Endothelial cell of umbilical vein (primary cell): ENCODE measurements around the gene VIPR2. TPM values are rescaled to one million over a fixed set of nuclear protein-coding genes. Genes with fewer than 3 reads are reported as not detected.

Source experiments
- BruUV-seq: library from RNA; stranded (reverse); fragments of 400-500 nt; replicated peaks from 2 replicates; lab custom pipeline; 2021; lab: Mats Ljungman, UMichigan
- CTCF ChIA-PET: fragments of 300-600, 350-600 bp; sonication (Branson Sonifier 250); formaldehyde crosslinking; loops from one replicate; lab custom pipeline; 2021; ENCODE audit warnings: antibody characterized with exemption, inconsistent platforms; lab: Charles Lee
- POLR2A ChIA-PET: fragments of 300-600, 350-600 bp; sonication (Branson Sonifier 250); formaldehyde crosslinking; loops from one replicate; lab custom pipeline; 2021; ENCODE audit warnings: antibody characterized with exemption, inconsistent platforms; lab: Charles Lee
- DNase-seq: peaks from one replicate; pipeline ENCODE4 v3.0.0-alpha.2; 2011; ENCODE audit warnings: low read depth, low spot score
- FAIRE-seq: peaks from 2 replicates; lab custom pipeline; 2011; peaks lifted over from hg19 to GRCh38; lab: Jason Lieb, UNC
- H2AFZ ChIP-seq: 2 replicates; pipeline ENCODE4 v1.6.0; 2012; ENCODE audit warnings: low read depth, low read length, control low read depth, inconsistent platforms
- H3K27ac ChIP-seq: 2 replicates; pipeline ENCODE4 v1.5.1; 2011; ENCODE audit warnings: low read depth, mild to moderate bottlenecking, control low read depth, low read length, moderate library complexity; ENCODE audit not compliant: insufficient read depth
- H3K27me3 ChIP-seq, 2 experiments: 2 replicates each; pipeline versions ENCODE4 v1.6.0 to v1.6.1; 2011; ENCODE audit warnings: low read length in 2 of 2, mixed read lengths in 1 of 2; ENCODE audit not compliant: control insufficient read depth in 2 of 2, insufficient read depth in 2 of 2
- H3K36me3 ChIP-seq, 2 experiments: 2 replicates in 1 of 2; 3 replicates in 1 of 2; pipeline ENCODE4 v1.5.1; 2011; ENCODE audit warnings: low read length in 2 of 2, mild to moderate bottlenecking in 1 of 2, moderate library complexity in 1 of 2; ENCODE audit not compliant: control insufficient read depth in 2 of 2, insufficient read depth in 2 of 2; ENCODE audit errors: extremely low read depth in 1 of 2
- H3K4me1 ChIP-seq: 3 replicates; pipeline ENCODE4 v1.5.1; 2011; ENCODE audit warnings: mild to moderate bottlenecking, low read length; ENCODE audit not compliant: control insufficient read depth, insufficient read depth; ENCODE audit errors: extremely low read depth
- H3K4me2 ChIP-seq: 2 replicates; pipeline ENCODE4 v1.6.1; 2011; ENCODE audit warnings: low read length, control low read depth, mixed read lengths; ENCODE audit not compliant: insufficient read depth
- H3K4me3 ChIP-seq, 3 experiments: fragments of 200-600 bp in 1 of 3; sonication (generic), shearing (Covaris generic) in 1 of 3; replicated peaks in 1 of 3; 2 replicates each; pipeline ENCODE4 v1.5.1; 2011 to 2016; ENCODE audit warnings: control low read depth in 3 of 3, low read length in 3 of 3, mild to moderate bottlenecking in 2 of 3, inconsistent platforms in 1 of 3, low read depth in 1 of 3, moderate library complexity in 1 of 3; ENCODE audit not compliant: insufficient read depth in 1 of 3
- H3K79me2 ChIP-seq: 2 replicates; pipeline ENCODE4 v1.6.0; 2012; ENCODE audit warnings: low read length, inconsistent platforms; ENCODE audit not compliant: control insufficient read depth, insufficient read depth
- H3K9ac ChIP-seq: replicated peaks from 2 replicates; pipeline ENCODE3; 2011; ENCODE audit warnings: low read length, control low read depth; ENCODE audit not compliant: insufficient read depth; ENCODE audit errors: extremely low read depth
- H3K9me1 ChIP-seq: replicated peaks from 3 replicates; pipeline ENCODE4 v1.6.0; 2011; ENCODE audit warnings: mild to moderate bottlenecking, low read length; ENCODE audit not compliant: control insufficient read depth, insufficient read depth; ENCODE audit errors: extremely low read depth
- H3K9me3 ChIP-seq: replicated peaks from 2 replicates; pipeline ENCODE4 v1.5.1; 2012; ENCODE audit warnings: low read length, inconsistent platforms; ENCODE audit not compliant: control insufficient read depth, insufficient read depth
- H4K20me1 ChIP-seq: replicated peaks from 2 replicates; pipeline ENCODE3; 2011; ENCODE audit warnings: mild to moderate bottlenecking, low read length; ENCODE audit not compliant: control insufficient read depth, insufficient read depth; ENCODE audit errors: extremely low read depth
- CTCF ChIP-seq, 2 donors: IDR thresholded peaks; 1 replicate in 1 of 2; 2 replicates in 1 of 2; pipeline ENCODE4 v1.5.1; 2011; ENCODE audit warnings: low read length in 2 of 2, mild to moderate bottlenecking in 2 of 2, moderate library complexity in 2 of 2, control low read depth in 1 of 2, inconsistent platforms in 1 of 2, low read depth in 1 of 2; ENCODE audit not compliant: insufficient read depth in 1 of 2; ENCODE audit errors: extremely low read depth in 1 of 2
- EZH2 ChIP-seq: IDR thresholded peaks from 2 replicates; pipeline ENCODE4 v1.6.1; 2012; ENCODE audit warnings: borderline replicate concordance, low read depth, mild to moderate bottlenecking, moderate library complexity, low read length, inconsistent platforms; ENCODE audit not compliant: severe bottlenecking
- FOS ChIP-seq: IDR thresholded peaks from 2 replicates; pipeline ENCODE4 v1.6.1; 2011; ENCODE audit warnings: mild to moderate bottlenecking, low read length, moderate library complexity, borderline replicate concordance; ENCODE audit not compliant: insufficient read depth
- MAX ChIP-seq: IDR thresholded peaks from 2 replicates; pipeline ENCODE4 v1.6.1; 2011; ENCODE audit not compliant: insufficient read depth, insufficient read length
- dilution Hi-C: fragments of 300-500 bp; cut with MboI; formaldehyde crosslinking; loops from one replicate; pipeline ENCODE4 v1.15.0; 2019; ENCODE audit warnings: low sequenced_read_pairs; ENCODE audit not compliant: extremely low pct_ligation_motif_present
- intact Hi-C: fragments of 100-400 bp; cut with micrococcal nuclease; formaldehyde crosslinking; loops from one replicate; pipeline ENCODE4 v1.10.0; 2022
- polyA plus RNA-seq, 4 experiments: library from polyadenylated mRNA; depleted of rRNA in 3 of 4; stranded (reverse) in 3 of 4; unstranded in 1 of 4; fragments of >200 nt; gene quantifications; 2 replicates each; pipeline versions ENCODE4 v1.2.1 to v1.2.3, GENCODE V29; 2011 to 2012; ENCODE audit warnings: missing spikeins in 1 of 4
- total RNA-seq: library from RNA; stranded (reverse); gene quantifications from 2 replicates; pipeline ENCODE4 v1.2.3, GENCODE V29; 2021

VIPR2 gene
- total and polyA plus RNA-seq, 2 donors (not counting 3 experiments of a cell fraction or from before 2014, with no cell fraction given) = not detected

GRCh38 chr7:159030490-159031134 lies 114.1 kb downstream of the VIPR2 start:
- Histone ChIP-seq H3K4me1 (peaks cover 3% of the 10 kb centered on the region), H3K9me3 (no peaks in the 10 kb centered on the region), H3K27me3 (no peaks in the 10 kb centered on the region), H4K20me1 (no peaks in the 10 kb centered on the region), H3K27ac (no peak overlapping the region), H3K9ac (no peak overlapping the region), H3K79me2 (no peaks in the 10 kb centered on the region), H3K9me1 (no peaks in the 10 kb centered on the region), H3K4me3 (peak overlapping the region; percentile 18 to 39 (median 37)), H3K36me3 (no peaks in the 10 kb centered on the region), H2AFZ (peak overlapping the region; percentile 93), H3K4me2 (peak overlapping the region; percentile 48)
- dilution Hi-C loops (no loop called here), intact Hi-C loops (no loop called here)
- POLR2A ChIA-PET = no interaction called here
- DNase-seq = peak; percentile 19
- peak; percentile 28 for FAIRE-seq
- BruUV-seq = no TSS peak
- CTCF ChIA-PET = interaction anchor here (1.2 kb wide), 1 partner anchor 54 kb away, joined by 4 read pairs; no protein-coding TSS in a partner anchor
- TF ChIP-seq FOS (no peak), CTCF (IDR thresholded peaks at IDR 0.05; ENCODE audit: extremely low read depth in 1 of 2, insufficient read depth in 1 of 2, low read depth in 1 of 2, low read length in 2 of 2) (peak; percentile 33 to 40), EZH2 (no peak), MAX (no peak)
